SK-N-SH (cell line): Measurements from ENCODE around the gene TMEM30A. TPM values are rescaled to one million over a fixed set of nuclear protein-coding genes. Genes with fewer than 3 reads are reported as not detected.

Source experiments
- CTCF ChIA-PET: fragments of 300-600, 350-600 bp; formaldehyde crosslinking; extraction: SDS; loops from one replicate; lab custom pipeline; 2021; lab: Yijun Ruan, JAX
- POLR2A ChIA-PET: fragments of 350-600 bp; sonication (Branson Sonifier 250); formaldehyde crosslinking; extraction: SDS; loops from one replicate; lab custom pipeline; 2020; ENCODE audit warnings: antibody characterized with exemption, inconsistent platforms; lab: Yijun Ruan, JAX
- DNase-seq: peaks from one replicate; pipeline ENCODE4 v3.0.0; 2012
- H2AFZ ChIP-seq: fragments of 200-600 bp; sonication (generic); 2 replicates; pipeline ENCODE4 v1.8.1; 2016; ENCODE audit warnings: antibody characterized with exemption, mild to moderate bottlenecking, low read depth
- H3F3A ChIP-seq: fragments of 200-600 bp; sonication (generic); replicated peaks from 2 replicates; pipeline ENCODE3; 2016; ENCODE audit warnings: antibody characterized with exemption, mild to moderate bottlenecking; ENCODE audit not compliant: insufficient read depth
- H3K27ac ChIP-seq, 2 experiments: fragments of 200-500 bp in 1 of 2; fragments of 200-600 bp in 1 of 2; sonication (Bioruptor generic) in 1 of 2; sonication (generic), shearing (Covaris generic) in 1 of 2; 2 replicates each; pipeline versions ENCODE4 v1.5.1 to v1.6.1; 2014 to 2016; ENCODE audit warnings: low read depth in 2 of 2, inconsistent platforms in 1 of 2, low read length in 1 of 2, mild to moderate bottlenecking in 1 of 2, mixed read lengths in 1 of 2
- H3K27me3 ChIP-seq: fragments of 200-600 bp; sonication (generic), shearing (Covaris generic); 2 replicates; pipeline ENCODE4 v1.6.1; 2016; ENCODE audit warnings: mixed run types; ENCODE audit not compliant: insufficient read depth
- H3K36me3 ChIP-seq, 2 experiments: fragments of 200-500 bp in 1 of 2; fragments of 200-600 bp in 1 of 2; sonication (Bioruptor generic) in 1 of 2; sonication (generic) in 1 of 2; replicated peaks in 1 of 2; 2 replicates each; pipeline versions ENCODE3 to v1.5.1; 2014 to 2016; ENCODE audit warnings: low read length in 1 of 2, mild to moderate bottlenecking in 1 of 2; ENCODE audit not compliant: insufficient read depth in 2 of 2, control insufficient read depth in 1 of 2
- H3K4me1 ChIP-seq, 2 experiments: fragments of 200-500 bp in 1 of 2; fragments of 200-600 bp in 1 of 2; sonication (Bioruptor generic) in 1 of 2; sonication (generic), shearing (Covaris generic) in 1 of 2; 2 replicates each; pipeline versions ENCODE4 v1.5.1 to v1.6.1; 2014 to 2016; ENCODE audit warnings: low read depth in 1 of 2, low read length in 1 of 2, mixed run types in 1 of 2; ENCODE audit not compliant: insufficient read depth in 2 of 2, control insufficient read depth in 1 of 2
- H3K4me2 ChIP-seq: fragments of 200-600 bp; sonication (generic), shearing (Covaris generic); 2 replicates; pipeline ENCODE4 v1.6.1; 2017; ENCODE audit warnings: mixed run types
- H3K4me3 ChIP-seq, 2 experiments: fragments of 200-500 bp in 1 of 2; fragments of 200-600 bp in 1 of 2; sonication (Bioruptor generic) in 1 of 2; sonication (generic), shearing (Covaris generic) in 1 of 2; 2 replicates each; pipeline versions ENCODE4 v1.5.1 to v1.8.1; 2014 to 2016; ENCODE audit warnings: low read depth in 2 of 2, inconsistent platforms in 1 of 2, low read length in 1 of 2, mild to moderate bottlenecking in 1 of 2, mixed read lengths in 1 of 2, moderate library complexity in 1 of 2
- H3K79me2 ChIP-seq: fragments of 200-600 bp; sonication (generic); 2 replicates; pipeline ENCODE4 v1.8.1; 2017; ENCODE audit warnings: mild to moderate bottlenecking; ENCODE audit not compliant: insufficient read depth
- H3K9ac ChIP-seq: fragments of 200-600 bp; sonication (generic); 2 replicates; pipeline ENCODE4 v1.6.1; 2017; ENCODE audit warnings: mixed run types
- H3K9me2 ChIP-seq: fragments of 200-600 bp; sonication (generic); 2 replicates; pipeline ENCODE4 v1.6.1; 2017; ENCODE audit warnings: mixed run types
- H3K9me3 ChIP-seq: fragments of 200-600 bp; sonication (generic); 2 replicates; pipeline ENCODE4 v1.6.1; 2017; ENCODE audit warnings: mixed run types, mild to moderate bottlenecking, moderate library complexity
- H4K20me1 ChIP-seq: fragments of 200-600 bp; sonication (generic); 2 replicates; pipeline ENCODE4 v1.6.1; 2017; ENCODE audit warnings: mild to moderate bottlenecking, mixed run types; ENCODE audit not compliant: insufficient read depth
- CHD2 ChIP-seq: fragments of 150-350 bp; IDR thresholded peaks from 2 replicates; pipeline ENCODE4 v1.6.1; 2018; ENCODE audit warnings: low read length; ENCODE audit not compliant: partially characterized antibody
- CTCF ChIP-seq: fragments of 200-600 bp; sonication (generic); IDR thresholded peaks from 2 replicates; pipeline ENCODE4 v1.6.1; 2017; ENCODE audit warnings: antibody characterized with exemption, mild to moderate bottlenecking, moderate library complexity
- ELF1 ChIP-seq: IDR thresholded peaks from 2 replicates; pipeline ENCODE4 v1.4.0; 2012
- EP300 ChIP-seq, 2 experiments: IDR thresholded peaks; 2 replicates each; pipeline versions ENCODE4 v1.4.0 to v1.6.1; 2012; ENCODE audit warnings: borderline replicate concordance in 1 of 2, low read depth in 1 of 2, low read length in 1 of 2
- FOXJ3 ChIP-seq: sonication (generic); formaldehyde crosslinking; IDR thresholded peaks from 2 replicates; pipeline ENCODE4 v1.5.1; 2020; ENCODE audit warnings: mild to moderate bottlenecking, missing genetic modification reagents
- GABPA ChIP-seq: IDR thresholded peaks from 2 replicates; pipeline ENCODE4 v1.4.0; 2012; ENCODE audit warnings: low read depth, mild to moderate bottlenecking
- MAX ChIP-seq: IDR thresholded peaks from 2 replicates; pipeline ENCODE4 v1.4.0; 2012; ENCODE audit warnings: low read depth
- MEF2A ChIP-seq: IDR thresholded peaks from 2 replicates; pipeline ENCODE4 v1.4.0; 2012; ENCODE audit warnings: low read depth, borderline replicate concordance
- MXI1 ChIP-seq: IDR thresholded peaks from 2 replicates; pipeline ENCODE4 v1.6.1; 2012; ENCODE audit warnings: mild to moderate bottlenecking, low read depth, low read length, improper control_type of control experiment
- NRF1 ChIP-seq: IDR thresholded peaks from 2 replicates; pipeline ENCODE4 v1.6.1; 2012; ENCODE audit warnings: low read depth, mild to moderate bottlenecking, low read length
- PBX3 ChIP-seq: IDR thresholded peaks from 2 replicates; pipeline ENCODE4; 2012
- POLR2AphosphoS5 ChIP-seq: IDR thresholded peaks from 2 replicates; pipeline ENCODE4 v1.6.1; 2012; ENCODE audit warnings: low read depth, low read length
- REST ChIP-seq: IDR thresholded peaks from 2 replicates; pipeline ENCODE4 v1.6.1; 2012; ENCODE audit warnings: mild to moderate bottlenecking, low read depth, low read length, moderate library complexity
- SIN3A ChIP-seq: IDR thresholded peaks from 2 replicates; pipeline ENCODE4 v1.6.1; 2012; ENCODE audit warnings: low read depth, mild to moderate bottlenecking, low read length, moderate library complexity, borderline replicate concordance
- TAF1 ChIP-seq: IDR thresholded peaks from 2 replicates; pipeline ENCODE4 v1.6.1; 2012; ENCODE audit warnings: low read depth, mild to moderate bottlenecking, low read length, moderate library complexity, borderline replicate concordance
- TEAD4 ChIP-seq: IDR thresholded peaks from 2 replicates; pipeline ENCODE4 v1.4.0; 2012; ENCODE audit warnings: mild to moderate bottlenecking, borderline replicate concordance; ENCODE audit not compliant: insufficient read depth
- USF1 ChIP-seq: IDR thresholded peaks from 2 replicates; pipeline ENCODE4 v1.4.0; 2012; ENCODE audit warnings: low read depth, borderline replicate concordance
- USF2 ChIP-seq: fragments of 150-350 bp; IDR thresholded peaks from 2 replicates; pipeline ENCODE4 v1.6.1; 2017; ENCODE audit warnings: antibody characterized with exemption, low read length, low read depth, borderline replicate concordance
- YY1 ChIP-seq: IDR thresholded peaks from 2 replicates; pipeline ENCODE4 v1.4.0; 2012; ENCODE audit warnings: low read depth, mild to moderate bottlenecking
- ZBTB33 ChIP-seq: IDR thresholded peaks from 2 replicates; pipeline ENCODE4 v1.4.0; 2012; ENCODE audit warnings: low read depth, borderline replicate concordance
- WGBS: methylation state at CpG from one replicate; pipeline ENCODE4 v1.1.6; 2017; ENCODE audit warnings: low lambda C conversion rate; 5-methylcytosine and 5-hydroxymethylcytosine counted together
- polyA plus RNA-seq, 3 experiments: library from polyadenylated mRNA; depleted of rRNA; stranded (reverse); fragments of >200 nt; gene quantifications; 2 replicates each; pipeline ENCODE4 v1.2.3, GENCODE V29; 2012

The TMEM30A gene
- 22.8 and 27.3 TPM in 2 replicates for polyA plus RNA-seq (2012; rRNA removed)
- polyA plus RNA-seq (2012; cell fraction: cytosol; rRNA removed), result 42.4 and 58.3 TPM in 2 replicates
- 10.3 and 19.1 TPM in 2 replicates for polyA plus RNA-seq (2012; cell fraction: nucleus; rRNA removed)

- Histone ChIP-seq H3K79me2 (peaks cover 60% of the 10 kb centered on the region), H4K20me1 (peaks cover 40% of the 10 kb centered on the region), H3K4me3 (peak within 1 kb of the TSS; percentile 83 to 88), H3K4me1 (peaks cover 7 to 11% of the 10 kb centered on the region in 2 experiments; a peak in 3 of 4 replicates), H3K36me3 (peaks cover 0 to 8% of the 10 kb centered on the region in 2 experiments), H3K9me3 (no peaks in the 10 kb centered on the region), H3K9ac (peak within 1 kb of the TSS; percentile 88), H3K27ac (peak within 1 kb of the TSS; percentile 83 to 90), H3K4me2 (peak within 1 kb of the TSS; percentile 82), H3F3A (peaks cover 7% of the 10 kb centered on the region), H3K9me2 (no peaks in the 10 kb centered on the region), H2AFZ (peak within 1 kb of the TSS; percentile 96), H3K27me3 (no peaks in the 10 kb centered on the region)
- peak; percentile 94 for DNase-seq
- under 1% methylated on average over 36 of the region's 55 CpGs for WGBS
- POLR2A ChIA-PET, result interaction anchor here (0.6 to 1.1 kb wide), 2 partner anchors 24 to 317 kb away, joined by 3 to 5 read pairs; partner anchors contain the start of gene SENP6
- CTCF ChIA-PET, result interaction anchor here (0.6 to 1.6 kb wide), 8 partner anchors 12 to 570 kb away, joined by 3 to 5 read pairs (median 4); no protein-coding TSS in a partner anchor
- TF ChIP-seq YY1 (no peak), CHD2 (peak; percentile 42), MEF2A (no peak), CTCF (no peak), REST (0 out of 2 replicates have a peak, but pooled peaks have one; percentile 3), SIN3A (0 out of 2 replicates have a peak, but pooled peaks have one; percentile 68), NRF1 (peak; percentile 54; the same call in 1 of the 2 replicates), GABPA (peak; percentile 91), PBX3 (peak; percentile 2; the same call in 1 of the 2 replicates), MXI1 (peak; percentile 95), MAX (peak; percentile 86), ZBTB33 (no peak), ELF1 (peak; percentile 63), TAF1 (peak; percentile 34; the same call in 1 of the 2 replicates), FOXJ3 (CRISPR knock-in tag) (no peak), TEAD4 (no peak), POLR2AphosphoS5 (peak; percentile 87), EP300 (IDR thresholded peaks at IDR 0.05; ENCODE audit: borderline replicate concordance in 1 of 2, low read depth in 1 of 2, low read length in 1 of 2) (peak in 1 of 2 experiments; percentile 65; a peak in 1 of 4 replicates), USF2 (peak; percentile 59; the same call in 1 of the 2 replicates), USF1 (peak; percentile 88; the same call in 1 of the 2 replicates)
These were observed at the start of gene TMEM30A for GRCh38 chr6:75284632-75285282. TMEM30A (minus strand) TSS chr6:75284792; CDS start chr6:75284638, 154 bp downstream.
